Smooth muscle cell of the brain vasculature (primary cell): ENCODE results near the gene TMEM134.
"Not testable (repeated sequence)": the region's sequence is repeated elsewhere in the genome, so short reads cannot be mapped to it uniquely, and the experiment has no call there.

Experiments
- DNase-seq: peaks from one replicate; pipeline ENCODE4 v3.0.0-alpha.2; 2012; ENCODE audit warnings: low read depth, low spot score

Gene TMEM134

GRCh38 chr11:67438158-67438902, 30.7 kb downstream of the TMEM134 start:
- DNase-seq, result no peak

DNA sequence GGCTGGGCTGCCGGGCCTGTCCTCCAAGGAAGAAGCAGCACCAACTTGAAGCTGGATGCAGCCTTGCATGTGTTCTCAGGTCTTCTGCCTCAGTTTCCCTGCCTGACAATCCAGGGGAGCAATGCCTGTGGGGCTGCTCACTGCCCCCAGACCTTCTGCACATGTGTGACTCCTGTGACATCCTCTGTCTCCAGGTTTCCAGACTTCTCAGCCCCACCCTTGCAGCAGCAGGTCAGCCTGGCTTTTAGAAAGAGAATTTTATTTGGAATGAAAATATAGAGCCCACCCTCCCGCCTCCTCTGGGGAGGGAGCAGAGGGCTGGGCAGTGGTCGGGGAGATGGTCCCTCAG, 31.3 kb downstream of the TMEM134 start:
- DNase-seq, result no peak

- no peak for DNase-seq
Measured at GRCh38 chr11:67437082-67437808, 31.8 kb downstream of the TMEM134 start, which contains the start of gene PTPRCAP. Gene PTPRCAP, minus strand, starts transcription at chr11:67437682. Its CDS starts 63 bp downstream, at chr11:67437619.

DNA sequence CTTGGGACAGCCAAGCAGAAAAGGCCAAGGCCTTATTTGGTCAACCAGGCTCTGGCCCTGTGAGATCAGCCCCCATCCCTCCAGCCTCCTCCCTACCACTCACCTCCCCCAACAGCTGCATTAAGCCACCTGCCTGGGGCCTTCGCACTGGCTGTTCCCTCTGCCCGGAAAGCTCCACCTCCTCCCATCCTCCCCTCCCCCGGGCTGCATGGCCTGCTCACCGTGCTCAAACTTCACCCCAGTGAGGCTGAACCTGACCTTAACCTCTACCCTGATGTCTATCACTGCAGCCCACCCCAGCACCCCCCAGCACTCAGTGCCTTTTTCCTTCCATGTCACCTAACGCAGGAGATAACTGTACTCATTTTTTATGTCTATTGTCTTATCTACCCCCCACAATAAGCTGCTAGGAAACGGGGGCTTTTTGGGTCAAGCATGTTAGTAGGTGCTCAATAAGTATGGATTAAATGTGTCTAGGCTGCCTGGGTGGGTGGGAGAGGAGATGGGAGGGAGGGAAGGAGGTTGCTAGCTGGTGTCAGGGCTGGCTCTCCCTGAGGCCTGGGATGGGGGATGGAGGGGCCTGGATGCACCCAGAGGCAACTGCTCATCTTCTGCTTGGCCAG, 32.5 kb downstream of the TMEM134 start:
- DNase-seq, result no peak

DNA sequence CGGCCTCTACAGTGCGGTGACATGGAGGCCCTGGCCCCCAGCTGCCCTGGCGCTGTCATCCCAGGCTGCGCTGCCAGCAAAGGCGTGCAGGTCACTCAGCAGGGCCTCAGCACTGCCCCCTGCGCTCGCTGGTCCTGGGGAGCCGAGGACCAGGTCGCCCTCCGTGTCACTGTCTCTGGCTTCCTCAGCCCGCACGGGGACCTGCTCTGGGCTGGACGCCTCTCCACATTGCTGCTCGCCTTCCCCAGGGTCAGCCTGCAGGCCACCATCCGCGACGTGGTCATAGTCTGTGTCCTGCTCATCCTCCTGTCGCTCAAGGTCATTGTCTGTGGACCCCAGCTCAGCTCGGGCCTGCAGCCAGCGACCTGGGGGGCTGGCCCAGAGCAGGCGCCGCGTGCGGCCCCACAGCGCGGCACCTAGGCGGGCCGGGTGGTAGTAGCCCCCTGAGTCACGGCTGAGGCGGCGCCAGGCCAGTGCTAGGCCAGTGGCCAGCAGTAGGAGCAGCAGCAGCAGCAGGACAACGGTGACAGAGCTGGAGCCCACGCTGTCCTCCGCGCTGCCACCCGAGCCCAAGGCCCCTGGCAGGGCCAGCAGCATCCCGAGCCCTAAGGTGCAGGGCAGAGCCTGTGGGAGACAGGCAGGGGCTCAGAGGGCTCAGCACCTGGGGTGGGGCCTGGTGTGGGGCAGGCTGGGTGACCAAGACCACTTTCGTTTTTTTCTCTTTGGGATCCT, 33.2 kb downstream of the TMEM134 start:
- no peak for DNase-seq

DNA sequence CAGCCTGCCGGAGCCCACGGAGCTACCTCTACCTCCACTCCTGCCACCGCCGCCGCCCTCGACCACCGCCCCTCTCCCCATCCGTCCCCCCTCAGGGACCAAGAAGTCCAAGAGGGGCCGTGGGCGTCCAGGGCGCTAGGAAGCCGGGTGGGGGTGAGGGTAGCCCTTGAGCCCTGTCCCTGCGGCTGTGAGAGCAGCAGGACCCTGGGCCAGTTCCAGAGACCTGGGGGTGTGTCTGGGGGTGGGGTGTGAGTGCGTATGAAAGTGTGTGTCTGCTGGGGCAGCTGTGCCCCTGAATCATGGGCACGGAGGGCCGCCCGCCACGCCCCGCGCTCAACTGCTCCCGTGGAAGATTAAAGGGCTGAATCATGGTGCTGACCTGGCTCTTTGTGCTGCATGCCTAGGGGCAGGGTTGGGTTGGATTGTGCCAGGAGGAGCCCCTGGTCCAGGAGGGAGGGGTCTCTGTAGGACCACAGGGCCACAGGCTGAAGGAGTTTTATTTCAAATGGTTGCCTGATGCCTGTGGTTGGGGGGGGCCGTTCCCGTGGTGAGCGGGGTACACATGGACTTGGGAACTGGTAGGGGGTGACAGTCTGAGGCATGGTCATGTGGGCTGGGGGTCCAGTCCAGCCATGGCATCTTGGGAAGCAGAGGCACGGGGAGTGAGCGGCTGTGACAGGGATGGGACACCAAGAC, 33.9 kb downstream of the TMEM134 start:
- no peak for DNase-seq

DNA sequence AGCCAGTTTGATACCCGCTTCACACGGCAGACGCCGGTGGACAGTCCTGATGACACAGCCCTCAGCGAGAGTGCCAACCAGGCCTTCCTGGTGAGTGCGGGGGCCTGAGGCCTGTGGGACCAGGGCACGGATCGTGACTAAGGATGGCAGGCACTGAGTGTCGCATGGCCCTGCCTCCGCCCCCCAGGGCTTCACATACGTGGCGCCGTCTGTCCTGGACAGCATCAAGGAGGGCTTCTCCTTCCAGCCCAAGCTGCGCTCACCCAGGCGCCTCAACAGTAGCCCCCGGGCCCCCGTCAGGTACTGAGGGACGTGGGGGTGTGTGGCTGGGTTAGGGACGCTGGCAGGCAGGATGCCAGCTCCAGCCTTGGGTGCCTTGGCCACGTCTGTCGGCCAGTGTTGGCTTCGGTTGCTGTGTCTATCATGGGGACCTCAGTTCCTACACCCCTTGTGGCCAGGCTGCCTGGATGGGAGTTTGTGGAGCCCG, 34.6 kb downstream of the TMEM134 start:
- DNase-seq, result no peak

DNA sequence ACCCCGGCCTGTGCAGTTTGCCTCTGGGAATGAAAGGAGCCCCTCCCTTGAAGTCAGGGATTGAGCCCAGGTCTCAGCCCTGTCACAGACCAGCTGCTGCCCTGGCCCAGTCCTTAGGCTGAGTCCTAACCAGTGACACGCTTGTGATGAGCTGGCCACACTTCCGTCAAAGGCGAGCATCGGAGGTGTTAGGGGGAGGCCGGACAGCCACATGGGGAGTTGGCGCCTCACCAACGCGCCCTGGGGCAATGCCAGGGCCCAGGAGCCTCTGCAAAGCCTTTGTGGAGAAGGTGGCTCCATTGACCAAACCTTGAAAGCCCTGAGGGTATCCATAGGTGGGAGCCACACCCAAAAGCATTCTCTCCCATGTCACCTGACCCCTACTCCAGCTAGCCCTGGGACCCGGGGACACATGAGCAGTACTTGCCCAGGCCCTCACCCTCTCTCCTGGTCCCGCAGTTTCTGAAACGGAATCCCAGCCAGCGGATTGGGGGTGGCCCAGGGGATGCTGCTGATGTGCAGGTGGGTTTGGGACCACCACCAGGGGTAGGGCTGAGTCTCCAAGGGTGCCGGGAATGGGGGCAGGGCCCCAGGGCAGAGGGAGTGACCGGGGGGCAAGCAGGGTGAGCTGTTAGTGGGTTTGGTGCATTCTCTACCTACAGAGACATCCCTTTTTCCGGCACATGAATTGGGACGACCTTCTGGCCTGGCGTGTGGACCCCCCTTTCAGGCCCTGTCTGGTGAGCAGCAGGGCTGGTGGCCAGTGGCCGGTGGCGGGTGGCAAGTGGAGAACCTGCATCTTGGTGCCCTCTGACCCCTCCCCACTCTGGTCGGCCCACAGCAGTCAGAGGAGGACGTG, 35.3 kb downstream of the TMEM134 start:
- no peak for DNase-seq

DNA sequence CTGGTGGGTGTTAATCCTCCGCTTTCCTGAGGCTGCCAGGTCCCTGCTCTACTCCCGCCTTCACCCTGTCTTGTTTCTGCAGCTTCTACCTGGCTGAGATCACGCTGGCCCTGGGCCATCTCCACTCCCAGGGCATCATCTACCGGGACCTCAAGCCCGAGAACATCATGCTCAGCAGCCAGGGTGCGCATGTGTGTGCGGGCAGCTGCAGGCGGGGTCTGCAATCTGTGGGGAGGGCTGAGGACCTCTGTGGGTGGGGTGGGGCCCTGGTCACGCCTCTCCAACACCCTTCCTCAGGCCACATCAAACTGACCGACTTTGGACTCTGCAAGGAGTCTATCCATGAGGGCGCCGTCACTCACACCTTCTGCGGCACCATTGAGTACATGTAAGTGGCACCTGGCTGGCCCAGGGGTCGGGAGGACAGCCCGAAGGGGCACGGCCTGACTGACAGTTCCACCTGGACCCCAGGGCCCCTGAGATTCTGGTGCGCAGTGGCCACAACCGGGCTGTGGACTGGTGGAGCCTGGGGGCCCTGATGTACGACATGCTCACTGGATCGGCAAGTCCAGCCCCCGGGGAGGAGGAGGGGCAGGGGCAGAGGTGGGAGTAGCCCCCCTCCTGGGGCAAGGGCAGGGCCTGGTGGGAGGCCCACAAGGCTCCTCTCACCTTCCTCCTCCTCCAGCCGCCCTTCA, 36.2 kb downstream of the TMEM134 start:
- no peak for DNase-seq

GRCh38 chr11:67431346-67432249, 37.5 kb downstream of the TMEM134 start:
- no peak for DNase-seq

GRCh38 chr11:67429722-67430121, 39.3 kb downstream of the TMEM134 start:
- no peak for DNase-seq

DNA sequence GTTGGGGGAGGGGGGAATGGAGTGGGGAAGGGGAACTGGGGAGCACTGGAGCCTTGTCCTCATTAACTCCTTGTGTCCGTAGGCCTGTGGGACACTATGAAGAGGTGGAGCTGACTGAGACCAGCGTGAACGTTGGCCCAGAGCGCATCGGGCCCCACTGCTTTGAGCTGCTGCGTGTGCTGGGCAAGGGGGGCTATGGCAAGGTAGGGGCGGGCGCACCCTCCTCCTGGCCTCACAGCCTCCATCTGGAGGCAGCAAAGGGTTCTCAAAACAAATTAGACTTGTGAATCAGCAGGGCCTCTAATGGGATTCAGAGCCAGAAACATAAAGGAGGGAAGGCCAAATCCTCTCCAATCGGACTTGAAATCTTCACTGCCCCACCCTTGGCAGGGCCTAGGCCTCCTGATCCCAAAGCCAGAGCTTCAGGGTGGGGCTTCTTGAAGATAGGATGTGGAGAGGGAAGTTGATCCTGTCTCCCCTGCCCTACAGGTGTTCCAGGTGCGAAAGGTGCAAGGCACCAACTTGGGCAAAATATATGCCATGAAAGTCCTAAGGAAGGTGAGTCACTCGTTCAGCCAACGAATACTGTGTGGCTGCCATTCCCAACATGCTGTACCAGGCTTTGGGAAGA, 39.9 kb downstream of the TMEM134 start:
- DNase-seq, result no peak

DNA sequence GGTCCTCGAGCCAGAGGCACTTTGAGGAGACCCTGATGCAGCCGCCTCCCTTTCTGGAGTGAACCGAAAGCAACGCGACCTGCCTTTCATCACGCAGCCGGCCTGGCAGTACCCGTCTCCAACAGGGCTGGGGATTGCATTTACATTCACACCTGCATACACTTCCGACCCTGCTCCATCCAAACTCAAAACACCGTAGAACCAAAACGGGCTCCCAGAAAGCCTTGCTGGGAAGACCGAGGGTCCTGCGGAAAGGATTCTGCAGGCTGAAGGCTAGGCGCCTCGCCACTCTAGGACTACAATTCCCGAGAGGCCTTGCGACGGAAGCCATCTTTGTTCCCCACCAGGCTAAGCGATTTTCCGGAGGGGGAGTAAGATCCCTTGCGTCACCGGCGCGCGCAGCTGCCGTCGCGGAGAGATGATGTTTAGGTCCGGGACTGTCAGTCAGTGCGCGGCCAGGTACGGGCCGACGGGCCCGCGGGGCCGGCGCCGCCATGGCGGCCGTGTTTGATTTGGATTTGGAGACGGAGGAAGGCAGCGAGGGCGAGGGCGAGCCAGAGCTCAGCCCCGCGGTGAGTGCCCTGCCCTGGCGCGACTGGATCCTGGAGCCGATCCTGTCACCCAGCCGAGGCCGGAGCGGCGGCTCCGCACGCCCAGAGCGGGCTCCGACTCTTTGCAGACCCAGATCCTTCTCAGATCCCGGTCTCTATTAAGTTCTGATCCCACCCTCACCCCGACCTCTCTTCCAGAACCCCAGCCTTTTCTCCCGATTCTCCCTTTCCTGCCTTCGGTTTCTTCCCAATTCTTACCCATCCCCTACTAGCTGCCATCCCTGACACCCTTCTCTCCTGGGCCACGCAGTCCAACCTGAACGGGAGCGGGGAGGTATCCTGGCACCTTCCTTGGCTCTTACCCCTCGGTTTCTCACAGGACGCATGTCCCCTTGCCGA, 40.7 kb downstream of the TMEM134 start, which contains the start of gene RPS6KB2:
TSS of gene RPS6KB2 (plus strand) at position 443 of the 950 bp plus-strand sequence. CDS start at position 495, 52 bp downstream.
- DNase-seq, result peak; percentile 93

DNA sequence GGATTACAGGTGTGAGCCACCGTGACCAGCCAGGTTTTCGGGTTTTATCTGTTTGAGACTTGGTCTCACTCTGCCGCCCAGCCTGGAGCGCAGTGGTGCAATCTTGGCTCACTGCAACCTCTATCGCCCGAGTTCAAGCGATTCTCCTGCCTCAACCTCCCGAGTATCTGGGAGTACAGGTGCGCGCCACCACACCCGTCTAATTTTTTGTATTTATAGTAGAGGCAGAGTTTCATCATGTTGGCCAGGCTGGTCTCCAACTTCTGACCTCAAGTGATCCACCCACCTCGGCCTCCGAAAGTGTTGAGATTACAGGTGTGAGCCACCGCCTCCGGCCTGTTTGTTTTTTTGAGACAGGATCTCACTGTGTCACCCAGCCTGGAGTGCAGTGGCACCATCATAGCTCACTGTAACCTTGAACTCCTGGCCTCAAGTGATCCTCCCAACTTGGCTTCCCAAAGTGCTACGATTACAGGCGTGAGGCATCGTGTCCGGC, 41.6 kb downstream of the TMEM134 start:
- DNase-seq, result not testable (repeated sequence)

- DNase-seq, result no peak
Measured at GRCh38 chr11:67423891-67424613, 45.0 kb downstream of the TMEM134 start.

DNA sequence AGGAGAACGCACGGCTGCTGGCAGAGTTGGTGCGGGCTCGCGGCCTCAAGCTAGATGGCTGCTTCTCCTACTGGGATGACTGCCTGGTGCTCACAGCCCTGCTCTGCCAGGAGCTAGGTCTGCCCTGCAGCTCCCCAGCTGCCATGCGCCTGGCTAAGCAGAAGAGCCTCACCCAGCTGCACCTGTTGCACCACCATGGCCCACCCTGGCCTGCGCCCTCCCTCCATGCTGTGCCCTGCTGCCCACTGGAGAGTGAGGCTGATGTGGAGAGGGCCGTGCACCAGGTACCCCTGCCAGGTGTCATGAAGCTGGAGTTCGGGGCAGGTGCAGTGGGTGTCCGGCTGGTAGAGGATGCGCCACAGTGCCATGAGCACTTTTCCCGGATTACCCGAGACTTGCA, 45.6 kb downstream of the TMEM134 start:
- DNase-seq, result no peak
